SKM-1 treated with dmso at 0.1 percent for 144 hours (cell line): Measurements from ENCODE around the gene CTSH.

ENCODE experiments used
- DNase-seq: peaks from one replicate; lab custom pipeline; 2025; ENCODE audit not compliant: unreplicated experiment; lab: John Stamatoyannopoulos, UW

Gene CTSH

GRCh38 chr15:78978601-78979179, 33.8 kb upstream of the CTSH start:
- no peak for DNase-seq

GRCh38 chr15:78977591-78978347, 32.9 kb upstream of the CTSH start:
- no peak for DNase-seq

- peak; percentile 71 for DNase-seq
These were observed 32.3 kb upstream of the CTSH start for GRCh38 chr15:78977091-78977571.

- no peak for DNase-seq
These were observed 31.8 kb upstream of the CTSH start for GRCh38 chr15:78976691-78977090.

- DNase-seq = no peak
These were observed 29.5 kb upstream of the CTSH start for GRCh38 chr15:78974272-78974918.

- no peak for DNase-seq
These were observed 25.0 kb upstream of the CTSH start for GRCh38 chr15:78969687-78970349.

- DNase-seq = no peak
These were observed 23.9 kb upstream of the CTSH start for GRCh38 chr15:78968539-78969271.

- no peak for DNase-seq
These were observed 23.3 kb upstream of the CTSH start for GRCh38 chr15:78968114-78968513.

- DNase-seq = no peak
These were observed 15.5 kb upstream of the CTSH start for GRCh38 chr15:78960308-78960707.

- no peak for DNase-seq
These were observed 14.5 kb upstream of the CTSH start for GRCh38 chr15:78959360-78959759.

- no peak for DNase-seq
These were observed 12.7 kb upstream of the CTSH start for GRCh38 chr15:78957416-78958093.

- DNase-seq = no peak
These were observed 12.1 kb upstream of the CTSH start for GRCh38 chr15:78956937-78957336.

- no peak for DNase-seq
These were observed 10.5 kb upstream of the CTSH start for GRCh38 chr15:78955355-78955754.

GRCh38 chr15:78951841-78952238, 7.0 kb upstream of the CTSH start:
- DNase-seq = no peak

GRCh38 chr15:78950902-78951840, 6.3 kb upstream of the CTSH start:
- DNase-seq = no peak

GRCh38 chr15:78950343-78950742, 5.5 kb upstream of the CTSH start:
- DNase-seq = no peak

GRCh38 chr15:78949461-78949860, 4.6 kb upstream of the CTSH start:
- DNase-seq = no peak

GRCh38 chr15:78947506-78947905, 2.7 kb upstream of the CTSH start:
- DNase-seq = no peak

- DNase-seq = no peak
These were observed 1.6 kb upstream of the CTSH start for GRCh38 chr15:78946493-78946892.
